Neural cell (in vitro differentiated cells): ENCODE data around the gene NUP98. TPM values are rescaled to one million over a fixed set of nuclear protein-coding genes. Genes with fewer than 3 reads are reported as not detected.

Experiments used
- H2AFZ ChIP-seq: fragments of 200-600, 300-800 bp; sonication (generic), shearing (Covaris generic); 2 replicates; pipeline ENCODE4 v1.6.0; 2014; ENCODE audit warnings: low read depth, mild to moderate bottlenecking, antibody characterized with exemption, low read length, moderate library complexity
- H3F3A ChIP-seq: fragments of 200-600 bp; shearing (Covaris generic); 2 replicates; pipeline ENCODE4 v1.6.1; 2016; ENCODE audit warnings: mild to moderate bottlenecking, moderate library complexity, mixed read lengths, antibody characterized with exemption, low read length; ENCODE audit not compliant: insufficient read depth, poor library complexity, severe bottlenecking
- H3K27ac ChIP-seq: fragments of 200-600, 300-800 bp; sonication (generic), shearing (Covaris generic); 2 replicates; pipeline ENCODE4 v1.5.1; 2014; ENCODE audit warnings: mild to moderate bottlenecking, low read length, moderate library complexity
- H3K27me3 ChIP-seq: fragments of 300-800, 200-600 bp; sonication (generic), shearing (Covaris generic); 2 replicates; pipeline ENCODE4 v1.6.0; 2014; ENCODE audit warnings: mild to moderate bottlenecking, low read depth, low read length, moderate library complexity; ENCODE audit not compliant: insufficient read depth
- H3K36me3 ChIP-seq: fragments of 300-800, 200-600 bp; sonication (generic), shearing (Covaris generic); 2 replicates; pipeline ENCODE4 v1.5.1; 2014; ENCODE audit warnings: mild to moderate bottlenecking, antibody characterized with exemption, low read length, moderate library complexity; ENCODE audit not compliant: insufficient read depth
- H3K4me2 ChIP-seq: fragments of 300-800, 200-600 bp; sonication (generic), shearing (Covaris generic); 2 replicates; pipeline ENCODE4 v1.6.0; 2014; ENCODE audit warnings: mild to moderate bottlenecking, low read length
- H3K4me3 ChIP-seq: fragments of 300-800, 200-600 bp; sonication (generic), shearing (Covaris generic); 2 replicates; pipeline ENCODE4 v1.5.1; 2014; ENCODE audit warnings: mild to moderate bottlenecking, low read length, moderate library complexity
- H3K79me2 ChIP-seq: fragments of 200-600 bp; shearing (Covaris generic); replicated peaks from 2 replicates; pipeline ENCODE4 v1.6.0; 2014; ENCODE audit warnings: mild to moderate bottlenecking, low read length, moderate library complexity; ENCODE audit not compliant: insufficient read depth
- H3K9ac ChIP-seq: fragments of 300-800, 200-600 bp; sonication (generic), shearing (Covaris generic); 2 replicates; pipeline ENCODE4 v1.6.1; 2016; ENCODE audit warnings: mild to moderate bottlenecking, low read length, mixed read lengths
- H3K9me2 ChIP-seq: fragments of 200-600 bp; shearing (Covaris generic); 2 replicates; pipeline ENCODE4 v1.6.1; 2016; ENCODE audit warnings: mild to moderate bottlenecking, low read length, mixed read lengths; ENCODE audit not compliant: insufficient read depth
- H3K9me3 ChIP-seq: fragments of 200-600, 300-800 bp; sonication (generic), shearing (Covaris generic); 2 replicates; pipeline ENCODE4 v1.6.1; 2016; ENCODE audit warnings: mild to moderate bottlenecking, mixed run types, low read length, moderate library complexity, mixed read lengths
- H4K20me1 ChIP-seq: fragments of 200-600 bp; shearing (Covaris generic); 2 replicates; pipeline ENCODE4 v1.6.1; 2016; ENCODE audit warnings: mild to moderate bottlenecking, mixed run types; ENCODE audit not compliant: insufficient read depth
- CTCF ChIP-seq: fragments of 450-650 bp; IDR thresholded peaks from 2 replicates; pipeline ENCODE4 v1.5.1; 2014; ENCODE audit warnings: antibody characterized with exemption, mild to moderate bottlenecking, moderate library complexity; ENCODE audit not compliant: poor library complexity, severe bottlenecking
- EP300 ChIP-seq: fragments of 450-650 bp; conservative IDR thresholded peaks from 2 replicates; pipeline ENCODE4 v1.6.1; 2014; ENCODE audit warnings: antibody characterized with exemption, mild to moderate bottlenecking, moderate library complexity; ENCODE audit not compliant: poor library complexity, severe bottlenecking
- EZH2 ChIP-seq: fragments of 200-600, 300-800 bp; shearing (Covaris generic), sonication (generic); IDR thresholded peaks from 2 replicates; pipeline ENCODE4 v1.6.1; 2014; ENCODE audit warnings: antibody characterized with exemption, low read length, borderline replicate concordance, mild to moderate bottlenecking; ENCODE audit not compliant: insufficient read depth, poor library complexity, severe bottlenecking
- MXI1 ChIP-seq: fragments of 450-650 bp; conservative IDR thresholded peaks from 2 replicates; pipeline ENCODE4 v1.6.1; 2014; ENCODE audit warnings: antibody characterized with exemption, mild to moderate bottlenecking; ENCODE audit not compliant: poor library complexity, severe bottlenecking
- POLR2AphosphoS5 ChIP-seq: IDR thresholded peaks from 2 replicates; pipeline ENCODE4 v1.6.1; 2012
- RAD21 ChIP-seq: fragments of 450-650 bp; conservative IDR thresholded peaks from 2 replicates; pipeline ENCODE4 v1.6.1; 2014; ENCODE audit warnings: antibody characterized with exemption, mild to moderate bottlenecking, moderate library complexity
- REST ChIP-seq: IDR thresholded peaks from 2 replicates; pipeline ENCODE4 v1.6.1; 2012; ENCODE audit warnings: borderline replicate concordance
- SMC3 ChIP-seq: fragments of 450-650 bp; conservative IDR thresholded peaks from 2 replicates; pipeline ENCODE4 v1.6.1; 2014; ENCODE audit warnings: antibody characterized with exemption, mild to moderate bottlenecking, moderate library complexity; ENCODE audit not compliant: poor library complexity
- TAF1 ChIP-seq: IDR thresholded peaks from 2 replicates; pipeline ENCODE4 v1.6.1; 2012; ENCODE audit warnings: low read depth
- polyA plus RNA-seq: library from polyadenylated mRNA; depleted of rRNA; stranded (reverse); fragments of >200 nt; gene quantifications from 2 replicates; pipeline ENCODE4 v1.2.3, GENCODE V29; 2014

The NUP98 gene
- polyA plus RNA-seq, 1 donor from 2014 or later, result 28.9 TPM

GRCh38 chr11:3799143-3799542, 1.8 kb upstream of the NUP98 start:
- Histone ChIP-seq H3K79me2 (peaks cover 29% of the 10 kb centered on the region), H3K9me3 (no peaks in the 10 kb centered on the region), H3F3A (no peaks in the 10 kb centered on the region), H3K36me3 (no peaks in the 10 kb centered on the region), H3K9me2 (no peaks in the 10 kb centered on the region), H3K9ac (no peak overlapping the region), H3K4me2 (no peak overlapping the region), H4K20me1 (no peaks in the 10 kb centered on the region), H3K4me3 (no peak overlapping the region), H2AFZ (no peak overlapping the region), H3K27me3 (no peaks in the 10 kb centered on the region), H3K27ac (no peak overlapping the region)
- TF ChIP-seq REST, result no peak
- TF ChIP-seq MXI1, result no peak
- no peak for TF ChIP-seq EZH2
- no peak for TF ChIP-seq TAF1
- no peak for TF ChIP-seq RAD21
- no peak for TF ChIP-seq CTCF

- Histone ChIP-seq H3K4me2 (peak overlapping the region; percentile 98), H3K27me3 (no peaks in the 10 kb centered on the region), H3K9me3 (no peaks in the 10 kb centered on the region), H3K9me2 (no peaks in the 10 kb centered on the region), H4K20me1 (no peaks in the 10 kb centered on the region), H3K79me2 (peaks cover 41% of the 10 kb centered on the region), H3F3A (no peaks in the 10 kb centered on the region), H3K36me3 (no peaks in the 10 kb centered on the region), H3K9ac (peak overlapping the region; percentile 97), H3K4me3 (peak overlapping the region; percentile 99), H2AFZ (peak overlapping the region; percentile 72), H3K27ac (peak overlapping the region; percentile 94)
- TF ChIP-seq SMC3 (no peak), POLR2AphosphoS5 (no peak)
Observed at GRCh38 chr11:3796801-3797328, 489 bp downstream of the NUP98 start.

- H3K9ac ChIP-seq, result peak overlapping the region; percentile 97
- H3K27me3 ChIP-seq, result no peaks in the 10 kb centered on the region
- peaks cover 46% of the 10 kb centered on the region for H3K79me2 ChIP-seq
- H2AFZ ChIP-seq, result no peak overlapping the region
- peak overlapping the region; percentile 98 for H3K4me2 ChIP-seq
- no peaks in the 10 kb centered on the region for H4K20me1 ChIP-seq
- no peaks in the 10 kb centered on the region for H3K9me2 ChIP-seq
- H3K36me3 ChIP-seq, result no peaks in the 10 kb centered on the region
- no peaks in the 10 kb centered on the region for H3F3A ChIP-seq
- no peak overlapping the region for H3K27ac ChIP-seq
- H3K9me3 ChIP-seq, result no peaks in the 10 kb centered on the region
- TF ChIP-seq POLR2AphosphoS5, result no peak
- TF ChIP-seq REST, result no peak
- no peak for TF ChIP-seq TAF1
- TF ChIP-seq SMC3, result no peak
- no peak for TF ChIP-seq MXI1
- TF ChIP-seq EP300, result no peak
- TF ChIP-seq RAD21, result no peak
- TF ChIP-seq EZH2, result no peak
- no peak for TF ChIP-seq CTCF
- H3K4me3 ChIP-seq, result peak overlapping the region; percentile 99
Observed at GRCh38 chr11:3796346-3796745, 1.0 kb downstream of the NUP98 start.
